K562 (cell line): ENCODE data around the gene EHMT2. TPM values are rescaled to one million over a fixed set of nuclear protein-coding genes. Genes with fewer than 3 reads are reported as not detected.

ENCODE experiments used
- ATF3 ChIP-seq, 2 experiments: fragments of 450-650 bp in 1 of 2; sonication (generic) in 1 of 2; formaldehyde crosslinking in 1 of 2; IDR thresholded peaks in 1 of 2; conservative IDR thresholded peaks in 1 of 2; 2 replicates each; pipeline versions ENCODE4 v1.6.1 to v1.8.1; 2016 to 2023; ENCODE audit warnings: mild to moderate bottlenecking in 2 of 2, moderate library complexity in 2 of 2, inconsistent platforms in 1 of 2, missing genetic modification reagents in 1 of 2
- CHD1 ChIP-seq: fragments of 200-600 bp; sonication (generic); IDR thresholded peaks from one replicate; pipeline ENCODE4 v1.6.1; 2012; ENCODE audit warnings: mild to moderate bottlenecking, moderate library complexity, low read length, inconsistent platforms
- CSDE1 ChIP-seq, 2 experiments: fragments of 450-650 bp; IDR thresholded peaks; 2 replicates each; pipeline ENCODE4 v1.6.1; 2016; ENCODE audit warnings: mild to moderate bottlenecking in 1 of 2
- DLX4 ChIP-seq: fragments of 250-450 bp; sonication (Bioruptor Pico); IDR thresholded peaks from 2 replicates; pipeline ENCODE4 v1.6.1; 2021; ENCODE audit warnings: mild to moderate bottlenecking
- FIP1L1 ChIP-seq: fragments of 200-400 bp; formaldehyde crosslinking; IDR thresholded peaks from 2 replicates; pipeline ENCODE4 v1.6.1; 2018; ENCODE audit warnings: mild to moderate bottlenecking, low read depth, low read length; ENCODE audit not compliant: poor library complexity, severe bottlenecking
- HDAC8 ChIP-seq: fragments of 450-650 bp; IDR thresholded peaks from 2 replicates; pipeline ENCODE4 v1.6.1; 2016; ENCODE audit warnings: mild to moderate bottlenecking, missing genetic modification characterization, moderate library complexity, missing compliant biosample characterization
- HDGF ChIP-seq: fragments of 450-650 bp; IDR thresholded peaks from 2 replicates; pipeline ENCODE4 v1.6.1; 2016
- KDM2B ChIP-seq: fragments of 250-450 bp; sonication (Bioruptor Pico); IDR thresholded peaks from 2 replicates; pipeline ENCODE4 v1.8.0; 2021; ENCODE audit warnings: mild to moderate bottlenecking, moderate library complexity
- L3MBTL2 ChIP-seq: fragments of 450-650 bp; IDR thresholded peaks from 2 replicates; pipeline ENCODE4 v1.6.1; 2016; ENCODE audit warnings: mild to moderate bottlenecking, moderate library complexity
- NEUROD1 ChIP-seq: fragments of 150-350 bp; IDR thresholded peaks from 2 replicates; pipeline ENCODE4 v1.6.1; 2014; ENCODE audit warnings: borderline replicate concordance, low read length, low read depth; ENCODE audit not compliant: partially characterized antibody
- NFXL1 ChIP-seq: fragments of 450-650 bp; formaldehyde crosslinking; IDR thresholded peaks from 2 replicates; pipeline ENCODE4 v1.4.0; 2021; ENCODE audit warnings: mild to moderate bottlenecking
- POLR2AphosphoS5 ChIP-seq: IDR thresholded peaks from 2 replicates; pipeline ENCODE4 v1.6.1; 2011; ENCODE audit warnings: mild to moderate bottlenecking, low read depth, low read length, moderate library complexity; ENCODE audit not compliant: control insufficient read depth, insufficient read depth
- POLR2B ChIP-seq: fragments of 450-650 bp; IDR thresholded peaks from 2 replicates; pipeline ENCODE4 v1.6.1; 2018; ENCODE audit warnings: low read depth; ENCODE audit not compliant: partially characterized antibody
- RERE ChIP-seq: sonication (generic); formaldehyde crosslinking; IDR thresholded peaks from 2 replicates; pipeline ENCODE4 v1.8.0; 2023; ENCODE audit warnings: missing genetic modification reagents, mild to moderate bottlenecking, borderline replicate concordance
- SMAD2 ChIP-seq: fragments of 150-350 bp; IDR thresholded peaks from 2 replicates; pipeline ENCODE4 v1.6.1; 2014; ENCODE audit warnings: low read depth, mild to moderate bottlenecking, low read length
- SMAD3 ChIP-seq: fragments of 450-650 bp; formaldehyde crosslinking; conservative IDR thresholded peaks from 2 replicates; pipeline ENCODE4 v1.4.0; 2020; ENCODE audit warnings: mild to moderate bottlenecking
- ZFP91 ChIP-seq: sonication (generic); formaldehyde crosslinking; IDR thresholded peaks from 2 replicates; pipeline ENCODE4 v1.8.0; 2022; ENCODE audit warnings: mild to moderate bottlenecking, missing genetic modification reagents
- ZNF408 ChIP-seq: fragments of 250-450 bp; sonication (Bioruptor Pico); IDR thresholded peaks from 2 replicates; pipeline ENCODE4 v1.4.0; 2020; ENCODE audit warnings: low read depth, mild to moderate bottlenecking, moderate library complexity
- polyA plus RNA-seq, 8 experiments: library from polyadenylated mRNA; depleted of rRNA in 4 of 8; stranded (reverse) in 5 of 8; unstranded in 3 of 8; fragments of >200 nt; fragmentation: Nextera tagmentation in 2 of 8; fragmentation: Illumina TruSeq in 1 of 8; extraction: Ambion mirVana in 2 of 8; extraction: Trizol in 1 of 8; gene quantifications; 2 replicates each; pipeline versions ENCODE4 v1.2.1 to v1.2.3, GENCODE V29; 2011 to 2014; ENCODE audit warnings: inconsistent platforms in 1 of 8, missing spikeins in 1 of 8
- total RNA-seq, 7 experiments: library from RNA; depleted of rRNA in 6 of 7; stranded (reverse); fragments of >200 nt in 6 of 7; fragmentation: Illumina TruSeq in 2 of 7; extraction: Trizol in 2 of 7; gene quantifications; 2 replicates each; pipeline versions ENCODE4 v1.2.1 to v1.2.3, GENCODE V29; 2011 to 2021; ENCODE audit warnings: low replicate concordance in 1 of 7

The EHMT2 gene
- total and polyA plus RNA-seq, 9 of the 15 experiments (the other 6 are each of a cell fraction or from before 2014, with no cell fraction given): 2.1 to 63.8 (median 38.5) TPM

- TF ChIP-seq NFXL1 (peak; percentile 86), SMAD2 (no peak), POLR2B (peak; percentile 99), ATF3 (IDR thresholded peaks at IDR 0.05) (no peak), ATF3 (CRISPR knock-in tag; conservative IDR thresholded peaks at IDR 0.05) (peak; percentile 88), CHD1 (peak; percentile 99), HDAC8 (peak; percentile 87; the same call in 1 of the 2 replicates), RERE (peak; percentile 47; the same call in 1 of the 2 replicates), ZFP91 (CRISPR knock-in tag) (no peak; the same call in 1 of the 2 replicates), CSDE1 (IDR thresholded peaks at IDR 0.05) (no peak), NEUROD1 (peak; percentile 28), HDGF (peak; percentile 97), ZNF408 (CRISPR knock-in tag) (no peak), KDM2B (peak; percentile 80), L3MBTL2 (peak; percentile 99), DLX4 (CRISPR knock-in tag) (0 out of 2 replicates have a peak, but pooled peaks have one; percentile 54), FIP1L1 (peak; percentile 98), SMAD3 (CRISPR knock-in tag) (peak; percentile 70; the same call in 1 of the 2 replicates), POLR2AphosphoS5 (peak; percentile 100)
Measured at GRCh38 chr6:31834367-31835250, 62.9 kb downstream of the EHMT2 start (continued).
